ENCODE data around the gene UHMK1. TPM values are rescaled to one million over a fixed set of nuclear protein-coding genes. Genes with fewer than 3 reads are reported as not detected.

Gene UHMK1
- total RNA-seq, 3 donors from 2014 or later, result 44.9 to 68.9 (median 63.8) TPM

- TF ChIP-seq POLR2AphosphoS5 (IDR thresholded peaks at IDR 0.05), result no peak
- TF ChIP-seq CTCF (IDR thresholded peaks at IDR 0.05), result no peak
- no peak for TF ChIP-seq POLR2A (IDR thresholded peaks at IDR 0.05)
- no peak overlapping the region for H3K4me3 ChIP-seq
- H3K4me1 ChIP-seq, result peaks cover 0 to 8% of the 10 kb centered on the region in 2 donors
- H3K27ac ChIP-seq, result no peak overlapping the region
- no peaks in the 10 kb centered on the region for H3K36me3 ChIP-seq
- H3K27me3 ChIP-seq, result no peaks in the 10 kb centered on the region
- DNase-seq (ENCODE audit: low spot score in 2 of 2), result no peak
- no peaks in the 10 kb centered on the region for H3K9me3 ChIP-seq
- intact Hi-C loops (cut with DNase I; ENCODE audit: low total_unique reads), result no loop called here
Measured at GRCh38 chr1:162557536-162557935, 59.9 kb downstream of the UHMK1 start.

- intact Hi-C loops (cut with DNase I; ENCODE audit: low total_unique reads), result no loop called here
- no peaks in the 10 kb centered on the region for H3K9me3 ChIP-seq
- peaks cover 0 to 23% of the 10 kb centered on the region in 2 donors for H3K4me1 ChIP-seq
- TF ChIP-seq POLR2AphosphoS5 (IDR thresholded peaks at IDR 0.05) (no peak), POLR2A (IDR thresholded peaks at IDR 0.05) (no peak), CTCF (IDR thresholded peaks at IDR 0.05) (no peak)
- H3K27ac ChIP-seq, result peak overlapping the region; percentile 93 to 96
- peak overlapping the region; percentile 91 to 97 (median 96) for H3K4me3 ChIP-seq
- H3K36me3 ChIP-seq, result no peaks in the 10 kb centered on the region
- H3K27me3 ChIP-seq, result no peaks in the 10 kb centered on the region
- DNase-seq (ENCODE audit: low spot score in 2 of 2), result peak in 1 of 2 donors; percentile 78
Measured at GRCh38 chr1:162560303-162561036, 62.9 kb downstream of the UHMK1 start.

GRCh38 chr1:162561037-162561615, 63.5 kb downstream of the UHMK1 start:
- H3K4me1 ChIP-seq, result peaks cover 0 to 23% of the 10 kb centered on the region in 2 donors
- peak; percentile 97 for DNase-seq (ENCODE audit: low spot score in 2 of 2)

GRCh38 chr1:162561616-162562469, 64.2 kb downstream of the UHMK1 start, which contains the start of gene UAP1:
TSS of gene UAP1 (plus strand) at chr1:162561722. CDS start at chr1:162566069, 4,347 bp downstream.
- DNase-seq (ENCODE audit: low spot score in 2 of 2), result peak in 1 of 2 donors; percentile 56
- Histone ChIP-seq H3K36me3 (no peaks in the 10 kb centered on the region), H3K9me3 (no peaks in the 10 kb centered on the region), H3K4me3 (peak within 1 kb of the TSS; percentile 91 to 97 (median 96)), H3K27ac (peak within 1 kb of the TSS; percentile 93 to 96), H3K27me3 (no peaks in the 10 kb centered on the region), H3K4me1 (peaks cover 0 to 23% of the 10 kb centered on the region in 2 donors)
- no peak for TF ChIP-seq CTCF (IDR thresholded peaks at IDR 0.05)
- TF ChIP-seq POLR2A (IDR thresholded peaks at IDR 0.05), result peak; percentile 85
- TF ChIP-seq POLR2AphosphoS5 (IDR thresholded peaks at IDR 0.05), result peak; percentile 70 to 99 (median 77)
- intact Hi-C loops (cut with DNase I; ENCODE audit: low total_unique reads), result no loop called here

More at GRCh38 chr1:162561037-162561615, 63.5 kb downstream of the UHMK1 start:
- no peak for TF ChIP-seq CTCF (IDR thresholded peaks at IDR 0.05)
- TF ChIP-seq POLR2A (IDR thresholded peaks at IDR 0.05), result peak; percentile 62
- peak; percentile 89 to 90 (median 90) for TF ChIP-seq POLR2AphosphoS5 (IDR thresholded peaks at IDR 0.05)
- H3K27ac ChIP-seq, result peak overlapping the region; percentile 93 to 96
- no peaks in the 10 kb centered on the region for H3K9me3 ChIP-seq
- H3K4me3 ChIP-seq, result peak overlapping the region; percentile 91 to 97 (median 96)
- H3K27me3 ChIP-seq, result no peaks in the 10 kb centered on the region
- intact Hi-C loops (cut with DNase I; ENCODE audit: low total_unique reads), result no loop called here
- H3K36me3 ChIP-seq, result no peaks in the 10 kb centered on the region
